PC-9 (cell line): ENCODE results near the gene TCAF1.
A peak's percentile ranks its signal among the peaks of the same experiment; 100 is the strongest.
"Not testable (repeated sequence)": the region's sequence is repeated elsewhere in the genome, so short reads cannot be mapped to it uniquely, and the experiment has no call there.

Experiments
- CTCF ChIP-seq: fragments of 200-600 bp; sonication (generic); conservative IDR thresholded peaks from 2 replicates; pipeline ENCODE4 v1.6.1; 2017; ENCODE audit warnings: mixed run types, antibody characterized with exemption, mild to moderate bottlenecking, moderate library complexity
- EZH2 ChIP-seq: fragments of 200-600 bp; sonication (generic); IDR thresholded peaks from 2 replicates; pipeline ENCODE4 v1.8.0; 2017; ENCODE audit warnings: antibody characterized with exemption, low read depth

GRCh38 chr7:143837223-143837622 is 64.8 kb downstream of the TCAF1 start:
- TF ChIP-seq CTCF: peak; percentile 58
- TF ChIP-seq EZH2: not testable (repeated sequence)
